Transverse colon (tissue), 4 donors: Measurements from ENCODE around the gene AIMP2. TPM values are rescaled to one million over a fixed set of nuclear protein-coding genes. Genes with fewer than 3 reads are reported as not detected.

Experiments
- DNase-seq: peaks from one replicate; pipeline ENCODE4 v3.0.0-alpha.2; 2019
- H3K27ac ChIP-seq, 4 donors: fragments of 200-600 bp; sonication (generic); 2 replicates each; pipeline ENCODE4 v1.5.1; 2016 to 2018; ENCODE audit warnings: inconsistent platforms in 4 of 4
- H3K27me3 ChIP-seq: fragments of 200-600 bp; sonication (generic); 2 replicates; pipeline ENCODE4 v1.5.1; 2017; ENCODE audit warnings: inconsistent platforms
- H3K36me3 ChIP-seq, 4 donors: fragments of 200-600 bp; sonication (generic); 2 replicates each; pipeline ENCODE4 v1.5.1; 2017 to 2019; ENCODE audit warnings: inconsistent platforms in 4 of 4
- H3K4me1 ChIP-seq, 4 donors: fragments of 200-600 bp; sonication (generic); 2 replicates each; pipeline ENCODE4 v1.5.1; 2017 to 2020; ENCODE audit warnings: inconsistent platforms in 4 of 4
- H3K4me3 ChIP-seq, 4 donors: fragments of 200-600 bp; sonication (generic); 1 replicate in 1 of 4; 2 replicates in 3 of 4; pipeline versions ENCODE4 v1.5.1 to v1.6.1; 2017 to 2019; ENCODE audit warnings: inconsistent platforms in 4 of 4
- H3K9me3 ChIP-seq, 2 donors: fragments of 200-600 bp; sonication (generic); 2 replicates each; pipeline ENCODE4 v1.5.1; 2017 to 2019; ENCODE audit warnings: inconsistent platforms in 2 of 2
- CTCF ChIP-seq, 5 experiments: fragments of 200-600 bp in 3 of 5; fragments of 450-650 bp in 2 of 5; sonication (generic) in 3 of 5; IDR thresholded peaks; 1 replicate in 2 of 5; 2 replicates in 3 of 5; pipeline ENCODE4 v1.5.1; 2016 to 2017; ENCODE audit warnings: antibody characterized with exemption in 5 of 5, inconsistent platforms in 3 of 5, mild to moderate bottlenecking in 2 of 5, moderate library complexity in 1 of 5
- EP300 ChIP-seq: sonication (generic); formaldehyde crosslinking; IDR thresholded peaks from one replicate; pipeline ENCODE4 v1.6.1; 2017; ENCODE audit warnings: antibody characterized with exemption, low read depth
- POLR2A ChIP-seq: fragments of 450-650 bp; IDR thresholded peaks from one replicate; pipeline ENCODE4 v1.6.1; 2016; ENCODE audit warnings: antibody characterized with exemption, mild to moderate bottlenecking, moderate library complexity
- POLR2AphosphoS5 ChIP-seq, 3 donors: sonication (generic); formaldehyde crosslinking; IDR thresholded peaks; one replicate each; pipeline ENCODE4 v1.6.1; 2016; ENCODE audit warnings: antibody characterized with exemption in 3 of 3
- WGBS, 2 donors: methylation state at CpG; one replicate each; pipeline ENCODE4 v1.1.5; 2018; ENCODE audit warnings: low coverage in 1 of 2; 5-methylcytosine and 5-hydroxymethylcytosine counted together
- in situ Hi-C, 4 donors: fragments of 200-750 bp; cut with MboI; loops; one replicate each; pipeline versions ENCODE4 v1.15.0 to v1.15.1; 2017; ENCODE audit warnings: low sequenced_read_pairs in 3 of 4, low pct_ligation_motif_present in 1 of 4, low pct_unique_long_range_greater_than_20kb in 1 of 4
- intact Hi-C: fragments of 100-400 bp; cut with DNase I; formaldehyde crosslinking; loops from one replicate; pipeline ENCODE4 v1.15.1; 2023; ENCODE audit warnings: low total_unique reads
- total RNA-seq, 4 donors: library from RNA; depleted of rRNA; stranded (reverse); fragments of >200 nt; gene quantifications; one replicate each; pipeline ENCODE4 v1.1.0, GENCODE V29; 2016

Gene AIMP2
- total RNA-seq, 4 donors from 2014 or later = 4.9 to 56.8 (median 47.1) TPM

- Histone ChIP-seq H3K4me1 (peaks cover 0 to 37% (median 24%) of the 10 kb centered on the region in 4 donors), H3K4me3 (peak overlapping the region in 1 of 4 donors; percentile 10), H3K36me3 (peaks cover 0 to 45% (median 17%) of the 10 kb centered on the region in 4 donors), H3K27me3 (no peaks in the 10 kb centered on the region), H3K9me3 (no peaks in the 10 kb centered on the region), H3K27ac (peak overlapping the region; percentile 79 to 87 (median 82))
- intact Hi-C loops (no loop called here), in situ Hi-C loops (no loop called here)
- WGBS, 2 donors = 49 to 55% methylated on average over 4 to 12 of the region's 12 CpGs
- DNase-seq = no peak
- peak in 1 of 5 experiments; percentile 7 for TF ChIP-seq CTCF (IDR thresholded peaks at IDR 0.05)
- no peak for TF ChIP-seq POLR2A
- no peak for TF ChIP-seq POLR2AphosphoS5 (IDR thresholded peaks at IDR 0.05)
These were observed 17.8 kb downstream of the AIMP2 start for GRCh38 chr7:6026820-6027311.

- intact Hi-C loops (no loop called here), in situ Hi-C loops (no loop called here)
- WGBS, 2 donors = 87 to 100% methylated on average over 1 of the region's 1 CpG
- Histone ChIP-seq H3K36me3 (peaks cover 0 to 36% (median 11%) of the 10 kb centered on the region in 4 donors), H3K27ac (peak overlapping the region; percentile 79 to 87 (median 82)), H3K27me3 (no peaks in the 10 kb centered on the region), H3K4me1 (peaks cover 0 to 37% (median 24%) of the 10 kb centered on the region in 4 donors), H3K4me3 (no peak overlapping the region), H3K9me3 (no peaks in the 10 kb centered on the region)
- no peak for DNase-seq
- no peak for TF ChIP-seq CTCF (IDR thresholded peaks at IDR 0.05)
- no peak for TF ChIP-seq POLR2AphosphoS5 (IDR thresholded peaks at IDR 0.05)
- no peak for TF ChIP-seq EP300
- no peak for TF ChIP-seq POLR2A
These were observed 18.8 kb downstream of the AIMP2 start for GRCh38 chr7:6027806-6028365.

- WGBS, 2 donors = 49 to 57% methylated on average over 5 of the region's 5 CpGs
- no peak for TF ChIP-seq POLR2A
- intact Hi-C loops (no loop called here), in situ Hi-C loops (no loop called here)
- no peak for DNase-seq
- Histone ChIP-seq H3K27ac (peak overlapping the region in 2 of 4 donors; percentile 4 to 87), H3K4me3 (no peak overlapping the region), H3K4me1 (peaks cover 0 to 37% (median 24%) of the 10 kb centered on the region in 4 donors), H3K36me3 (peaks cover 0 to 29% (median 6%) of the 10 kb centered on the region in 4 donors), H3K27me3 (no peaks in the 10 kb centered on the region), H3K9me3 (no peaks in the 10 kb centered on the region)
These were observed 19.5 kb downstream of the AIMP2 start for GRCh38 chr7:6028563-6028962.

GRCh38 chr7:6030988-6031387 lies 21.9 kb downstream of the AIMP2 start, which contains the start of gene ANKRD61:
ANKRD61 (plus strand) TSS chr7:6031376; CDS start chr7:6031376, 0 bp downstream.
- Histone ChIP-seq H3K27ac (no peak within 1 kb of the TSS), H3K9me3 (no peaks in the 10 kb centered on the region), H3K36me3 (peaks cover 0 to 25% (median 12%) of the 10 kb centered on the region in 4 donors), H3K27me3 (no peaks in the 10 kb centered on the region), H3K4me3 (no peak within 1 kb of the TSS), H3K4me1 (peaks cover 0 to 20% (median 14%) of the 10 kb centered on the region in 4 donors)
- in situ Hi-C loops = no loop called here
- 83 to 92% methylated on average over 1 to 2 of the region's 2 CpGs for WGBS, 2 donors
- TF ChIP-seq POLR2AphosphoS5 (IDR thresholded peaks at IDR 0.05) (no peak), EP300 (no peak), POLR2A (no peak), CTCF (IDR thresholded peaks at IDR 0.05) (no peak)
- intact Hi-C loops = no loop called here
- DNase-seq = no peak
